GM23248 (cell line): ENCODE measurements around the gene ABCG8. TPM values are rescaled to one million over a fixed set of nuclear protein-coding genes. Genes with fewer than 3 reads are reported as not detected.

ENCODE experiments used
- DNase-seq: peaks from one replicate; pipeline ENCODE4 v3.0.0-alpha.2; 2015
- H2AFZ ChIP-seq: fragments of 200-600 bp; sonication (generic); 2 replicates; pipeline ENCODE4 v1.6.1; 2016; ENCODE audit warnings: antibody characterized with exemption
- H3F3A ChIP-seq: fragments of 200-600 bp; sonication (generic); 2 replicates; pipeline ENCODE4 v1.6.1; 2016; ENCODE audit warnings: mild to moderate bottlenecking, antibody characterized with exemption, mixed run types; ENCODE audit not compliant: insufficient read depth
- H3K27ac ChIP-seq: fragments of 200-600 bp; sonication (generic); 2 replicates; pipeline ENCODE4 v1.5.1; 2016; ENCODE audit warnings: mild to moderate bottlenecking
- H3K27me3 ChIP-seq: fragments of 200-600 bp; sonication (generic); replicated peaks from 2 replicates; pipeline ENCODE4 v1.6.1; 2016; ENCODE audit warnings: mild to moderate bottlenecking; ENCODE audit not compliant: insufficient read depth
- H3K36me3 ChIP-seq: fragments of 200-600 bp; sonication (generic); 2 replicates; pipeline ENCODE4 v1.6.1; 2016; ENCODE audit warnings: low read depth, mild to moderate bottlenecking
- H3K4me1 ChIP-seq: fragments of 200-600 bp; sonication (generic); 2 replicates; pipeline ENCODE4 v1.6.1; 2016; ENCODE audit warnings: mild to moderate bottlenecking; ENCODE audit not compliant: insufficient read depth
- H3K4me2 ChIP-seq: fragments of 200-600 bp; sonication (generic); one replicate; pipeline ENCODE4 v1.6.1; 2016; ENCODE audit warnings: mild to moderate bottlenecking; ENCODE audit not compliant: unreplicated experiment
- H3K4me3 ChIP-seq: fragments of 200-600 bp; sonication (generic); 2 replicates; pipeline ENCODE4 v1.5.1; 2016; ENCODE audit warnings: mild to moderate bottlenecking
- H3K79me2 ChIP-seq: fragments of 200-600 bp; sonication (generic); 2 replicates; pipeline ENCODE4 v1.6.1; 2016; ENCODE audit warnings: mild to moderate bottlenecking; ENCODE audit not compliant: insufficient read depth
- H3K9ac ChIP-seq: fragments of 200-600 bp; sonication (generic); 2 replicates; pipeline ENCODE4 v1.6.1; 2016; ENCODE audit warnings: mild to moderate bottlenecking
- H3K9me2 ChIP-seq: fragments of 200-600 bp; sonication (generic); 2 replicates; pipeline ENCODE4 v1.6.1; 2016; ENCODE audit warnings: mixed run types, mild to moderate bottlenecking, moderate library complexity; ENCODE audit not compliant: insufficient read depth
- H3K9me3 ChIP-seq: fragments of 200-600 bp; sonication (generic); one replicate; pipeline ENCODE4 v1.6.1; 2017; ENCODE audit warnings: low read depth
- H4K20me1 ChIP-seq: fragments of 200-600 bp; sonication (generic); 2 replicates; pipeline ENCODE4 v1.6.0; 2016; ENCODE audit not compliant: insufficient read depth
- EZH2 ChIP-seq: fragments of 200-600 bp; sonication (generic); IDR thresholded peaks from 2 replicates; pipeline ENCODE4 v1.6.1; 2018; ENCODE audit warnings: antibody characterized with exemption, mild to moderate bottlenecking; ENCODE audit not compliant: insufficient read depth, poor library complexity, severe bottlenecking
- EZH2phosphoT487 ChIP-seq: fragments of 200-600 bp; sonication (generic); IDR thresholded peaks from 2 replicates; pipeline ENCODE4 v1.6.1; 2018; ENCODE audit warnings: antibody characterized with exemption, moderate library complexity, mild to moderate bottlenecking, low read depth; ENCODE audit not compliant: insufficient read depth
- WGBS, 2 experiments: methylation state at CpG; one replicate each; pipeline ENCODE4 v1.1.6; 2015 to 2017; ENCODE audit warnings: low lambda C conversion rate in 2 of 2, low coverage in 1 of 2; ENCODE audit errors: missing lambda C conversion rate in 2 of 2; 5-methylcytosine and 5-hydroxymethylcytosine counted together
- in situ Hi-C: fragments of 300-500 bp; cut with MboI; formaldehyde crosslinking; loops from 2 replicates; pipeline ENCODE4 v1.15.0; 2020
- polyA plus RNA-seq: library from polyadenylated mRNA; unstranded; fragments of >200 nt; fragmentation: Nextera tagmentation; extraction: Ambion mirVana; gene quantifications from 2 replicates; pipeline ENCODE4 v1.2.1, GENCODE V29; 2016
- small RNA-seq: library from RNA; depleted of rRNA; stranded (forward); fragments of <200 nt; gene quantifications from one replicate; pipeline ENCODE3, GENCODE V24; 2014; ENCODE audit warnings: low read depth, low replicate concordance
- total RNA-seq: library from RNA; depleted of rRNA; stranded (reverse); fragments of >200 nt; shearing (Covaris generic); gene quantifications from 2 replicates; pipeline ENCODE4 v1.2.3, GENCODE V29; 2014; rRNA removed

Gene ABCG8
- total and polyA plus RNA-seq, 2 experiments from 2014 or later = 0.04 TPM; not detected in 1

- H3K4me1 ChIP-seq = no peaks in the 10 kb centered on the region
- no peak overlapping the region for H3K27ac ChIP-seq
- no peak overlapping the region for H2AFZ ChIP-seq
- H4K20me1 ChIP-seq = no peaks in the 10 kb centered on the region
- H3K27me3 ChIP-seq = no peaks in the 10 kb centered on the region
- H3K4me3 ChIP-seq = no peak overlapping the region
- no peak for DNase-seq
- no peaks in the 10 kb centered on the region for H3K9me2 ChIP-seq
- no peak overlapping the region for H3K9ac ChIP-seq
- in situ Hi-C loops = no loop called here
- WGBS, 2 experiments = 86 to 93% methylated on average over 4 of the region's 4 CpGs
- no peaks in the 10 kb centered on the region for H3K9me3 ChIP-seq
- H3F3A ChIP-seq = no peaks in the 10 kb centered on the region
- no peaks in the 10 kb centered on the region; the same call in 1 of the 2 replicates for H3K79me2 ChIP-seq
- no peak overlapping the region for H3K4me2 ChIP-seq
- peaks cover 33% of the 10 kb centered on the region for H3K36me3 ChIP-seq
- TF ChIP-seq EZH2 (no peak), EZH2phosphoT487 (no peak)
These were observed 86.7 kb downstream of the ABCG8 start for GRCh38 chr2:43925431-43925830.

GRCh38 chr2:43927442-43927841 lies 88.7 kb downstream of the ABCG8 start:
- peaks cover 35% of the 10 kb centered on the region for H3K36me3 ChIP-seq
- H3K9ac ChIP-seq = no peak overlapping the region
- no peak overlapping the region for H3K27ac ChIP-seq
- no peaks in the 10 kb centered on the region for H3K9me3 ChIP-seq
- H3K27me3 ChIP-seq = no peaks in the 10 kb centered on the region
- no peak for TF ChIP-seq EZH2phosphoT487
- no peak for TF ChIP-seq EZH2
- no peaks in the 10 kb centered on the region for H3K9me2 ChIP-seq
- DNase-seq = no peak
- WGBS, 2 experiments = 98 to 100% methylated on average over 4 of the region's 4 CpGs
- no peak overlapping the region for H2AFZ ChIP-seq
- no peaks in the 10 kb centered on the region; the same call in 1 of the 2 replicates for H3K79me2 ChIP-seq
- H3F3A ChIP-seq = no peaks in the 10 kb centered on the region
- no peak overlapping the region for H3K4me3 ChIP-seq
- H3K4me2 ChIP-seq = no peak overlapping the region
- H3K4me1 ChIP-seq = no peaks in the 10 kb centered on the region
- H4K20me1 ChIP-seq = no peaks in the 10 kb centered on the region
- in situ Hi-C loops = no loop called here

- no peaks in the 10 kb centered on the region for H3K4me1 ChIP-seq
- no peak overlapping the region for H3K4me2 ChIP-seq
- H3K9me2 ChIP-seq = no peaks in the 10 kb centered on the region
- H3K4me3 ChIP-seq = no peak overlapping the region
- peaks cover 40% of the 10 kb centered on the region for H3K36me3 ChIP-seq
- no peaks in the 10 kb centered on the region for H3K27me3 ChIP-seq
- no peak overlapping the region for H2AFZ ChIP-seq
- H3F3A ChIP-seq = no peaks in the 10 kb centered on the region
- DNase-seq = no peak
- H3K9me3 ChIP-seq = no peaks in the 10 kb centered on the region
- 97 to 99% methylated on average over 3 of the region's 3 CpGs for WGBS, 2 experiments
- no peaks in the 10 kb centered on the region for H4K20me1 ChIP-seq
- in situ Hi-C loops = no loop called here
- no peak overlapping the region for H3K27ac ChIP-seq
- no peak overlapping the region for H3K9ac ChIP-seq
- TF ChIP-seq EZH2phosphoT487 = no peak
- TF ChIP-seq EZH2 = no peak
- no peaks in the 10 kb centered on the region; the same call in 1 of the 2 replicates for H3K79me2 ChIP-seq
These were observed 92.5 kb downstream of the ABCG8 start for GRCh38 chr2:43931293-43931692.

Small RNA genes lying within 50 kb of the gene (small RNA-seq; reads per million reads assigned to genes)
- gene RN7SL455P (not detected), gene RNU6-1048P (not detected)

Other genes starting within 250 kb of the ABCG8 start
- gene THADA, start 242.9 kb upstream of the ABCG8 start, total RNA-seq = 15.2 and 15.8 TPM in 2 replicates
- 11.0 and 14.1 TPM in 2 replicates for gene THADA, start 242.9 kb upstream of the ABCG8 start, polyA plus RNA-seq
- gene PLEKHH2, start 201.7 kb upstream of the ABCG8 start, total RNA-seq = 1.6 and 2.2 TPM in 2 replicates
- gene PLEKHH2, start 201.7 kb upstream of the ABCG8 start, polyA plus RNA-seq = 0.90 and 1.1 TPM in 2 replicates
- not detected in 2 replicates for gene C1GALT1C1L, start 162.5 kb upstream of the ABCG8 start, total RNA-seq
- 0.41 and 0.54 TPM in 2 replicates for gene C1GALT1C1L, start 162.5 kb upstream of the ABCG8 start, polyA plus RNA-seq
- gene DYNC2LI1, start 64.9 kb upstream of the ABCG8 start, total RNA-seq = 15.9 and 21.0 TPM in 2 replicates
- gene DYNC2LI1, start 64.9 kb upstream of the ABCG8 start, polyA plus RNA-seq = 21.9 and 25.4 TPM in 2 replicates
- not detected in 2 replicates for gene ABCG5, start 132 bp upstream of the ABCG8 start, total RNA-seq
- not detected in 2 replicates for gene ABCG5, start 132 bp upstream of the ABCG8 start, polyA plus RNA-seq
- gene LRPPRC, start 157.0 kb downstream of the ABCG8 start, total RNA-seq = 38.0 and 42.6 TPM in 2 replicates
- gene LRPPRC, start 157.0 kb downstream of the ABCG8 start, polyA plus RNA-seq = 23.3 and 27.7 TPM in 2 replicates